ENCODE data around the gene LILRA1.
"Not testable (repeated sequence)": the region's sequence is repeated elsewhere in the genome, so short reads cannot be mapped to it uniquely, and the experiment has no call there.

Gene LILRA1

GRCh38 chr19:54609356-54609791 is 15.9 kb downstream of the LILRA1 start:
- Histone ChIP-seq H3K27ac (ENCODE audit: low read depth, low read length) (no peak overlapping the region), H3K36me3 (ENCODE audit: insufficient read depth, low read length) (no peaks in the 10 kb centered on the region), H3K4me1 (ENCODE audit: insufficient read depth, low read length) (no peaks in the 10 kb centered on the region), H3K4me3 (ENCODE audit: low read depth in 1 of 2, low read length in 2 of 2) (no peak overlapping the region), H3K9me3 (ENCODE audit: low read length) (peaks cover 3% of the 10 kb centered on the region), H3K9ac (ENCODE audit: low read length) (no peak overlapping the region), H3K27me3 (ENCODE audit: control insufficient read depth in 1 of 2, insufficient read depth in 2 of 2, low read length in 2 of 2) (no peaks in the 10 kb centered on the region)

DNA sequence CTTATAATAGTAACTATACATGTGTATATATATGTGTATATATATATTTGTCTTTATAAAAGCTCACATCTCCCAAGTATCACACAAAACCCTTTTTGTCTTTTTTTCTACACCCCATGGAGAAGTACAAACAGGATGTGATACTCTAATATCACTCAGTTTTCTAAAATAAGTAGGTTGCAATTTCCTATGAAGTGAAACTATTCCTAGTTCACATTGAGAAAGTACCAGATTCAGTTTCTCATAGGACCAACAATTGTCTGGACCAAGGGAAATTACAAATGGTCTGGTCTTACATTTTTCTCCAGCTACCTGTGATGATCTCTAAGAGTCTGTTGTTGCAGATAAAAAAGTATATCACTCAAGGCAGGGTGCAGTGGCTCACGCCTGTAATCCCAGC is 19.0 kb downstream of the LILRA1 start:
- H3K4me1 ChIP-seq (ENCODE audit: insufficient read depth, low read length) = no peaks in the 10 kb centered on the region
- no peaks in the 10 kb centered on the region for H3K36me3 ChIP-seq (ENCODE audit: insufficient read depth, low read length)
- H3K27ac ChIP-seq (ENCODE audit: low read depth, low read length) = no peak overlapping the region
- H3K27me3 ChIP-seq (ENCODE audit: control insufficient read depth in 1 of 2, insufficient read depth in 2 of 2, low read length in 2 of 2) = no peaks in the 10 kb centered on the region
- no peaks in the 10 kb centered on the region for H3K9me3 ChIP-seq (ENCODE audit: low read length)
- no peak overlapping the region for H3K9ac ChIP-seq (ENCODE audit: low read length)
- H3K4me3 ChIP-seq (ENCODE audit: low read depth in 1 of 2, low read length in 2 of 2) = no peak overlapping the region

- no peaks in the 10 kb centered on the region for H3K36me3 ChIP-seq (ENCODE audit: insufficient read depth, low read length)
- no peaks in the 10 kb centered on the region for H3K27me3 ChIP-seq (ENCODE audit: control insufficient read depth in 1 of 2, insufficient read depth in 2 of 2, low read length in 2 of 2)
- no peak overlapping the region for H3K27ac ChIP-seq (ENCODE audit: low read depth, low read length)
- H3K9ac ChIP-seq (ENCODE audit: low read length) = no peak overlapping the region
- no peak overlapping the region for H3K4me3 ChIP-seq (ENCODE audit: low read depth in 1 of 2, low read length in 2 of 2)
- H3K4me1 ChIP-seq (ENCODE audit: insufficient read depth, low read length) = no peaks in the 10 kb centered on the region
- H3K9me3 ChIP-seq (ENCODE audit: low read length) = no peaks in the 10 kb centered on the region
Measured at GRCh38 chr19:54614726-54615125, 21.3 kb downstream of the LILRA1 start.

GRCh38 chr19:54616057-54616456 is 22.6 kb downstream of the LILRA1 start:
- no peaks in the 10 kb centered on the region for H3K4me1 ChIP-seq (ENCODE audit: insufficient read depth, low read length)
- H3K9ac ChIP-seq (ENCODE audit: low read length) = no peak overlapping the region
- no peak overlapping the region for H3K27ac ChIP-seq (ENCODE audit: low read depth, low read length)
- no peaks in the 10 kb centered on the region for H3K36me3 ChIP-seq (ENCODE audit: insufficient read depth, low read length)
- no peaks in the 10 kb centered on the region for H3K9me3 ChIP-seq (ENCODE audit: low read length)
- no peaks in the 10 kb centered on the region for H3K27me3 ChIP-seq (ENCODE audit: control insufficient read depth in 1 of 2, insufficient read depth in 2 of 2, low read length in 2 of 2)
- no peak overlapping the region for H3K4me3 ChIP-seq (ENCODE audit: low read depth in 1 of 2, low read length in 2 of 2)

GRCh38 chr19:54616821-54617560 is 23.6 kb downstream of the LILRA1 start:
- Histone ChIP-seq H3K27me3 (ENCODE audit: control insufficient read depth in 1 of 2, insufficient read depth in 2 of 2, low read length in 2 of 2) (no peaks in the 10 kb centered on the region), H3K4me3 (ENCODE audit: low read depth in 1 of 2, low read length in 2 of 2) (no peak overlapping the region), H3K4me1 (ENCODE audit: insufficient read depth, low read length) (no peaks in the 10 kb centered on the region), H3K36me3 (ENCODE audit: insufficient read depth, low read length) (no peaks in the 10 kb centered on the region), H3K9ac (ENCODE audit: low read length) (no peak overlapping the region), H3K27ac (ENCODE audit: low read depth, low read length) (no peak overlapping the region), H3K9me3 (ENCODE audit: low read length) (no peaks in the 10 kb centered on the region)

DNA sequence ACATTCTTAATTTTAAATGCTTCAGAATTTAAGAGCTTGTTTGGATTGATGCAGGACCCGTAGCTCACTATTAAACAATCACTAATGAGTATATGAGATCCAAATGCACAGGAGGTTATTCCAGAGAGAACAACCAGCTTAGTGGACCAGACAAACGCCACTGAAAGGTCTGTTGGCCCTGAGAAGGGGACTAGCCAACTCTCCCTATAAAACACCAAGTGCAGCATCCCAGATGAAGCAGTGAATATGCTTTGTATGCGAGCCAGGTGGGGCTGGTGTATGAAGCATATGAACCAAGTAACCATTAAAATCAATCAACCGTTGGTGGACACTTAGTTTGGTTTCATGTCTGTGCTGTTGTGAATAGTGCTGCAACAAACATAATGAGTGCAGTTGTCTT is 27.0 kb downstream of the LILRA1 start:
- H3K4me1 ChIP-seq (ENCODE audit: insufficient read depth, low read length) = no peaks in the 10 kb centered on the region
- H3K36me3 ChIP-seq (ENCODE audit: insufficient read depth, low read length) = no peaks in the 10 kb centered on the region
- no peaks in the 10 kb centered on the region for H3K27me3 ChIP-seq (ENCODE audit: control insufficient read depth in 1 of 2, insufficient read depth in 2 of 2, low read length in 2 of 2)
- H3K27ac ChIP-seq (ENCODE audit: low read depth, low read length) = no peak overlapping the region
- H3K9me3 ChIP-seq (ENCODE audit: low read length) = no peaks in the 10 kb centered on the region
- H3K4me3 ChIP-seq (ENCODE audit: low read depth in 1 of 2, low read length in 2 of 2) = no peak overlapping the region
- H3K9ac ChIP-seq (ENCODE audit: low read length) = no peak overlapping the region

- no peak overlapping the region for H3K27ac ChIP-seq (ENCODE audit: low read depth, low read length)
- H3K9ac ChIP-seq (ENCODE audit: low read length) = no peak overlapping the region
- H3K4me3 ChIP-seq (ENCODE audit: low read depth in 1 of 2, low read length in 2 of 2) = no peak overlapping the region
- no peaks in the 10 kb centered on the region for H3K4me1 ChIP-seq (ENCODE audit: insufficient read depth, low read length)
- no peaks in the 10 kb centered on the region for H3K27me3 ChIP-seq (ENCODE audit: control insufficient read depth in 1 of 2, insufficient read depth in 2 of 2, low read length in 2 of 2)
- no peaks in the 10 kb centered on the region for H3K36me3 ChIP-seq (ENCODE audit: insufficient read depth, low read length)
- no peaks in the 10 kb centered on the region for H3K9me3 ChIP-seq (ENCODE audit: low read length)
Measured at GRCh38 chr19:54622431-54622830, 29.0 kb downstream of the LILRA1 start.

GRCh38 chr19:54624234-54624633 is 30.8 kb downstream of the LILRA1 start:
- not testable (repeated sequence) for H3K9ac ChIP-seq (ENCODE audit: low read length); H3K4me3 ChIP-seq (ENCODE audit: low read depth in 1 of 2, low read length in 2 of 2); H3K9me3 ChIP-seq (ENCODE audit: low read length); H3K36me3 ChIP-seq (ENCODE audit: insufficient read depth, low read length); H3K4me1 ChIP-seq (ENCODE audit: insufficient read depth, low read length); H3K27ac ChIP-seq (ENCODE audit: low read depth, low read length); H3K27me3 ChIP-seq (ENCODE audit: control insufficient read depth in 1 of 2, insufficient read depth in 2 of 2, low read length in 2 of 2)

DNA sequence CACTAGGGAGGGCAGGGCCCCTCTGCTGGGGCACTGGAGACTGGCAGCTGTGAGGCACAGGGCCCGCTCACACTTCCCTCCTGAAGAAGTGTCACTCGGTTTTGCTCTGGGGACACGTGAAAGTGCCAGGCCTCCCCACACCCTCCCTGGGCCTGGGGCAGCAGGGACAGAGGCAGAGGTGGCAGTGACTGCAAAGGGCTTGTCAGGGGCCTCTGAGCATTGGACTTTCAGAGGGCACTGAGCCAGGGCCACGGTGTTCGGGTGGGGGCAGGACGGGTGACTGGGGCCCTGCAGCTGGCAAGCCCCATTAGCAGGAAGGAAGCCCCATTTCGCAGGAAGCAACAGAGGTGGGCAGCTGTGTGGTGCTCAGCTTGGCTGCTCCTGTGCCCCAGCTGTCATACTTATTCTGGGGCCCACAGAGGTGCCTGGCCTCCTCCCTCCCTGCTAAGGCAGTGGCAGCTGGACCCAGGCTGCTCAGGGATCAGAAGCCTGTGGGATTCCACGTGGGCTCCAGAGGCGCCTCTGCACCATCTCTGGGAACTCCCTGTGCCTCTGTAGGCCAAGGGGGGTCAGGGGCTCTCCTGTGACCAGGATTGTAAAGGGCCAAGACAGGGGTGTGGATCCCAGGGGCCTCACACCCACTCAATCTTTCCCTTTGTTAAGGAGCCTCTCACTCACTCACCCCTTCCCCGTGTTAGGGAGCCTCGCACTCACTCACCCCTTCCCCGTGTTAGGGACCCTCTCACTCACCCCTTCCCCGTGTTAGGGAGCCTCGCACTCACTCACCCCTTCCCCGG is 31.7 kb downstream of the LILRA1 start:
- H3K27me3 ChIP-seq (ENCODE audit: control insufficient read depth in 1 of 2, insufficient read depth in 2 of 2, low read length in 2 of 2); H3K27ac ChIP-seq (ENCODE audit: low read depth, low read length); H3K4me3 ChIP-seq (ENCODE audit: low read depth in 1 of 2, low read length in 2 of 2); H3K4me1 ChIP-seq (ENCODE audit: insufficient read depth, low read length); H3K9me3 ChIP-seq (ENCODE audit: low read length); H3K9ac ChIP-seq (ENCODE audit: low read length); H3K36me3 ChIP-seq (ENCODE audit: insufficient read depth, low read length): not testable (repeated sequence)

GRCh38 chr19:54626757-54627156 is 33.3 kb downstream of the LILRA1 start:
- H3K9me3 ChIP-seq (ENCODE audit: low read length) = no peaks in the 10 kb centered on the region
- H3K36me3 ChIP-seq (ENCODE audit: insufficient read depth, low read length) = no peaks in the 10 kb centered on the region
- H3K4me3 ChIP-seq (ENCODE audit: low read depth in 1 of 2, low read length in 2 of 2) = no peak overlapping the region
- H3K9ac ChIP-seq (ENCODE audit: low read length) = no peak overlapping the region
- no peak overlapping the region for H3K27ac ChIP-seq (ENCODE audit: low read depth, low read length)
- no peaks in the 10 kb centered on the region for H3K4me1 ChIP-seq (ENCODE audit: insufficient read depth, low read length)
- H3K27me3 ChIP-seq (ENCODE audit: control insufficient read depth in 1 of 2, insufficient read depth in 2 of 2, low read length in 2 of 2) = no peaks in the 10 kb centered on the region

DNA sequence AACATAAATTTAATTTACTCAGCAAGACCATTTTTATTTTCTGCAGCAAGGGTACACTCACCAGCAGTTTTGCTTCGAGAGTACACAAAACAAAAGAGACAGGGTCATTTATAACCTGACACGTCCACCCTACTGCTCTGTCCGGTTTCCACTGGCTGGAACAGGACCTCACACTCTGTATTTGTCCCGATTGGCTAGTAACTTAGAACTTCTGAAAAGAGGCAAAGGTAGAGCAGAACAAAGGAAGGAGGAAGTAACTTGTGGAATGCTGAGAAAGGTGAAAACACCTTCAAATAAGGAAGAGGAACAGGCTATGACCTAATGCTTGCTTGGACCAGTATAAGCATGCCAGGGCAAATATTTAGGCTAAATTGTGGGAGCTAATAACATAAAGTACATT is 34.5 kb downstream of the LILRA1 start:
- H3K4me3 ChIP-seq (ENCODE audit: low read depth in 1 of 2, low read length in 2 of 2); H3K9me3 ChIP-seq (ENCODE audit: low read length); H3K4me1 ChIP-seq (ENCODE audit: insufficient read depth, low read length); H3K27ac ChIP-seq (ENCODE audit: low read depth, low read length); H3K27me3 ChIP-seq (ENCODE audit: control insufficient read depth in 1 of 2, insufficient read depth in 2 of 2, low read length in 2 of 2); H3K36me3 ChIP-seq (ENCODE audit: insufficient read depth, low read length); H3K9ac ChIP-seq (ENCODE audit: low read length): not testable (repeated sequence)

DNA sequence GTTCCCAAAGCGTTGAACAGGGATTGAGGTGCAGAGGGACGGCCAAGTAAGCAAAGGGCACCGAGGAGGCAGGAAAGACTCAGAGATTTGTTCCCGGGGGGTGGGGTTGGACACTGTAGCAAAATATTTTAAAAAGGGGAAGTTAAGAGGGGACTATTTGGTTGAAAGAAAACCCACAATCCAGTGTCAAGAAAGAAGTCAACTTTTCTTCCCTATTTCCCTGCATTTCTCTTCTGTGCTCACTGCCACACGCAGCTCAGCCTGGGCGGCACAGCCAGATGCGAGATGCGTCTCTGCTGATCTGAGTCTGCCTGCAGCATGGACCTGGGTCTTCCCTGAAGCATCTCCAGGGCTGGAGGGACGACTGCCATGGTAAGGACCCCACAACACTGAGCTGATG is 36.8 kb downstream of the LILRA1 start, which contains the start of gene LILRB1:
Gene LILRB1, plus strand, starts transcription at position 223 of the 400 bp plus-strand sequence. CDS start 590 bp downstream, outside the sequence.
- H3K9ac ChIP-seq (ENCODE audit: low read length); H3K4me3 ChIP-seq (ENCODE audit: low read depth in 1 of 2, low read length in 2 of 2); H3K36me3 ChIP-seq (ENCODE audit: insufficient read depth, low read length); H3K27ac ChIP-seq (ENCODE audit: low read depth, low read length); H3K9me3 ChIP-seq (ENCODE audit: low read length); H3K27me3 ChIP-seq (ENCODE audit: control insufficient read depth in 1 of 2, insufficient read depth in 2 of 2, low read length in 2 of 2); H3K4me1 ChIP-seq (ENCODE audit: insufficient read depth, low read length): not testable (repeated sequence)

Data from muscle layer of colon (tissue), 2 donors.